Pancreas (tissue), 10 donors: Measurements from ENCODE around the gene CDC42BPB. TPM values are rescaled to one million over a fixed set of nuclear protein-coding genes. Genes with fewer than 3 reads are reported as not detected.

Source experiments
- ATAC-seq, 4 donors: fragments of 200-7000 bp; cut with Tn5 transposase; one replicate each; pipeline versions ENCODE4 v1.8.0 to v1.9.1; 2020; ENCODE audit warnings: mild to moderate bottlenecking in 4 of 4, moderate library complexity in 4 of 4
- DNase-seq, 6 donors: peaks; one replicate each; pipeline ENCODE4 v3.0.0-alpha.2; 2020
- FAIRE-seq: peaks from 2 replicates; lab custom pipeline; 2012; peaks lifted over from hg19 to GRCh38; lab: Jason Lieb, UNC
- H3K27ac ChIP-seq, 4 donors: fragments of 200-600 bp; sonication (generic); 1 replicate in 3 of 4; 2 replicates in 1 of 4; pipeline versions ENCODE4 v1.5.0 to v1.8.0; 2020
- H3K27me3 ChIP-seq, 4 donors: fragments of 200-600 bp; one replicate each; pipeline ENCODE4 v1.8.0; 2021
- H3K36me3 ChIP-seq, 3 donors: fragments of 200-600 bp; sonication (generic) in 1 of 3; one replicate each; pipeline versions ENCODE4 v1.5.0 to v1.8.0; 2020 to 2021
- H3K4me1 ChIP-seq, 3 donors: fragments of 200-600 bp; one replicate each; pipeline ENCODE4 v1.8.0; 2021
- H3K4me3 ChIP-seq, 4 donors: fragments of 200-600 bp; sonication (generic) in 2 of 4; one replicate each; pipeline versions ENCODE4 v1.5.0 to v1.8.0; 2020 to 2021
- H3K9me3 ChIP-seq, 4 donors: fragments of 200-600 bp; one replicate each; pipeline ENCODE4 v1.8.0; 2021
- WGBS, 2 donors: extraction: QIAGEN DNeasy Blood & Tissue Kit; methylation state at CpG; one replicate each; pipeline ENCODE4 v1.1.7; 2013; 5-methylcytosine and 5-hydroxymethylcytosine counted together
- intact Hi-C, 3 donors: fragments of 100-400 bp; cut with DNase I; formaldehyde crosslinking; loops; one replicate each; pipeline versions ENCODE4 v1.11.1 to v1.14.2; 2022
- polyA plus RNA-seq, 2 donors: library from polyadenylated mRNA; stranded (reverse); fragments of 200-250 nt; gene quantifications; one replicate each; pipeline ENCODE4 v1.2.3, GENCODE V29; 2013
- total RNA-seq, 6 donors: library from RNA; stranded (reverse); fragmentation: NEBNext Ultra II Directional in 4 of 6; extraction: Animal tissue kit (Norgen Biotek cat#: 25700) in 4 of 6; gene quantifications; one replicate each; pipeline versions ENCODE4 v1.2.1 to v1.2.4, GENCODE V29; 2021 to 2023
- TF ChIP-seq, protein P1 (sequence below), 4 donors: fragments of 200-600 bp; sonication (generic) in 3 of 4; IDR thresholded peaks; one replicate each; pipeline versions ENCODE4 v1.5.0 to v1.8.0; 2021; ENCODE audit warnings: antibody characterized with exemption in 4 of 4
- donor health status: healthy with polysubstance abuse.
- donor health status: DM: no; HTN: no; CAD: no; lungs with moderate emphysema.
- donor health status: DM: no; HTN: no; CAD: no.
- donor health status: control.
- donor health status: control.
- donor health status: Bipolar disorder and iron deficiency.
- donor health status: DM: yes; HTN: yes; CAD: no.
- donor health status: DM: no; HTN: no; CAD: no.
- donor health status: DM: no; HTN: no; CAD: no.
- donor health status: DM: yes; HTN: yes; CAD: no.

Gene CDC42BPB
- total and polyA plus RNA-seq, 8 donors: 27.2 to 45.5 (median 32.7) TPM

DNA sequence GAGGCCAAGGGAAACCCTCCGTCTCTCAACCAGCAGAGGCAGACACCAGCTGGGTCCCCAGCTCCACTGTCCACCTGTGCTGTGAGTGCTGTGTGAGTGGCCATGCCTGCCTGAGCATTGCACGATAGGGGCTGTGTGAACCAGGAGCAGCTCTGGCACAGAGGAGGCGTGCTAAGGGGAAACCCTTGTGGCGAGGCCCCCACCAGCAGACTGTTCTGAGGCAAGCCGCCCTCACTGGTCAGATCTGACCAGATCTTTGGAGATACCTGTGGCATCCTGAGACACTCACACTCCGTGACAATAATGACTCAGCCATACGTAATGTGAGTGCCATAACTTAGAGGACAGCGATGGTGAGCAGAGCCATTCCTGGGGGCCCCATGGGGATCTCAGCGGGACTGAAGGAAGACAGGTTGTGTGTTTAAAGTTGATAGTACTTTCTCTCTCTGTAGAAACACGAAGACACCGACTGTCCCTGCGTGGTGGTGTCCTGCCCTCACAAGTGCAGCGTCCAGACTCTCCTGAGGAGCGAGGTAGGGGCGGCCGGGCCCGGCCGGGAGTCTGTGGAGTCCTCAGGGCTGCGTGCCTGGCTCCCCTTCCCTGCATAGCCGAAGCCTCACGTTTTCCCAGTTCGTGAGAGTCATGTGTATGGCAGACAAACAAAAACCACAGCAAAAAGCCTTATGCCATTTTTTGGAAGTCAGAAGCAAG, 171.5 kb downstream of the CDC42BPB start:
- 94 to 97% methylated on average over 22 of the region's 22 CpGs for WGBS, 2 donors
- Histone ChIP-seq H3K4me3 (no peak overlapping the region), H3K4me1 (no peaks in the 10 kb centered on the region), H3K27ac (no peak overlapping the region), H3K9me3 (no peaks in the 10 kb centered on the region), H3K27me3 (no peaks in the 10 kb centered on the region), H3K36me3 (no peaks in the 10 kb centered on the region)
- no peak for FAIRE-seq
- no peak for DNase-seq
- TF ChIP-seq, protein P1, sequence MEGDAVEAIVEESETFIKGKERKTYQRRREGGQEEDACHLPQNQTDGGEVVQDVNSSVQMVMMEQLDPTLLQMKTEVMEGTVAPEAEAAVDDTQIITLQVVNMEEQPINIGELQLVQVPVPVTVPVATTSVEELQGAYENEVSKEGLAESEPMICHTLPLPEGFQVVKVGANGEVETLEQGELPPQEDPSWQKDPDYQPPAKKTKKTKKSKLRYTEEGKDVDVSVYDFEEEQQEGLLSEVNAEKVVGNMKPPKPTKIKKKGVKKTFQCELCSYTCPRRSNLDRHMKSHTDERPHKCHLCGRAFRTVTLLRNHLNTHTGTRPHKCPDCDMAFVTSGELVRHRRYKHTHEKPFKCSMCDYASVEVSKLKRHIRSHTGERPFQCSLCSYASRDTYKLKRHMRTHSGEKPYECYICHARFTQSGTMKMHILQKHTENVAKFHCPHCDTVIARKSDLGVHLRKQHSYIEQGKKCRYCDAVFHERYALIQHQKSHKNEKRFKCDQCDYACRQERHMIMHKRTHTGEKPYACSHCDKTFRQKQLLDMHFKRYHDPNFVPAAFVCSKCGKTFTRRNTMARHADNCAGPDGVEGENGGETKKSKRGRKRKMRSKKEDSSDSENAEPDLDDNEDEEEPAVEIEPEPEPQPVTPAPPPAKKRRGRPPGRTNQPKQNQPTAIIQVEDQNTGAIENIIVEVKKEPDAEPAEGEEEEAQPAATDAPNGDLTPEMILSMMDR (IDR thresholded peaks at IDR 0.05): no peak
- intact Hi-C loops: no loop called here
- no peak for ATAC-seq

DNA sequence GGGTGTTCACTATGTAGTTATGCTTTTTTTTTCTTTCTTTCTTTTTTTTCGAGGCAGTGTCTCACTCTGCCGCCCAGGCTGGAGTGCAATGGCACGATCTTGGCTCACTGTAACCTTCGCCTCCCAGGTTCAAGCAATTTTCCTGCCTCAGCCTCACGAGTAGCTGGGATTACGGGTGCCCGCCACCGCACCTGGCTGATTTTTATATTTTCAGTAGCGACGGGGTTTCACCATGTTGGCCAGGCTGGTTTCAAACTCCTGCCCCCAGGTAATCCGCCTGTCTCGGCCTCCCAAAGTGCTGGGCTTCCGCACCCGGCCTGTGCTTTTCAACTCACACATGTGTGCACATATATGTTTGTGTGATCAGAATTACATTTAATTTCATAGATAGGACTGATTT, 173.8 kb downstream of the CDC42BPB start:
- FAIRE-seq: no peak

DNA sequence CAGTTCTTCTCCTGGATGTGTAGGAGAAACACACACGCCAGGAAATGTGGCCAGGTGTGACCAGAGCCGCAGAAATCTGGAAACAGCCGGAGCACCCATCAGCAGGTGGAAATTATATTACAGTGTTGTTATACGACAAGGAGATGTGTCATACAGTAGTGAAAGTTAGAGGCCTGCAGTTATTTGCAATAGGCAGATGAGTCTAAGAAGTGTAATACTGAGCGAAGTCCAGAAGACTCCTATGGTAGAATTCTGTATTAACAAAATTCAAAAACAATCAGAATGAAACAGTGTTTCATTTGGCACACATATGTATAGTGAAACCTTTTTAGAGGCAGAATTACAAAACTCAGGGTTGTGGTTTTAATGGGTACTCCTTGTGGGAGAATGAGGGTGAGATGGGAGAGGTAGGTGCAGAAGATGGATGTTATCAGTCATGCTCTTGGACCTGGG, 174.2 kb downstream of the CDC42BPB start:
- intact Hi-C loops: no loop called here
- WGBS, 2 donors: 93 to 94% methylated on average over 5 of the region's 5 CpGs
- no peak overlapping the region for H3K4me3 ChIP-seq
- H3K4me1 ChIP-seq: no peaks in the 10 kb centered on the region
- no peaks in the 10 kb centered on the region for H3K36me3 ChIP-seq
- FAIRE-seq (no peak), DNase-seq (no peak), ATAC-seq (no peak)
- no peaks in the 10 kb centered on the region for H3K9me3 ChIP-seq
- TF ChIP-seq, protein P1 (IDR thresholded peaks at IDR 0.05): no peak
- H3K27ac ChIP-seq: no peak overlapping the region
- H3K27me3 ChIP-seq: no peaks in the 10 kb centered on the region

More for the DNA sequence above, 173.8 kb downstream of the CDC42BPB start:
- intact Hi-C loops: no loop called here
- TF ChIP-seq, protein P1 (IDR thresholded peaks at IDR 0.05): no peak
- Histone ChIP-seq H3K4me1 (no peaks in the 10 kb centered on the region), H3K36me3 (no peaks in the 10 kb centered on the region), H3K27me3 (no peaks in the 10 kb centered on the region), H3K9me3 (no peaks in the 10 kb centered on the region), H3K27ac (no peak overlapping the region), H3K4me3 (no peak overlapping the region)
- 93 to 96% methylated on average over 14 of the region's 14 CpGs for WGBS, 2 donors
- DNase-seq (no peak), ATAC-seq (no peak)

Other genes with a start within 250 kb of the CDC42BPB start
- gene AMN, start 134.9 kb downstream of the CDC42BPB start, total RNA-seq: 1 to 10 TPM; 1.0 to 1.5 (median 1.5) TPM
- 1 to 10 TPM; 3.5 to 4.3 TPM for gene AMN, start 134.9 kb downstream of the CDC42BPB start, polyA plus RNA-seq
- gene LBHD2, start 26.7 kb upstream of the CDC42BPB start, total RNA-seq: not detected
- not detected for gene LBHD2, start 26.7 kb upstream of the CDC42BPB start, polyA plus RNA-seq
- 1 to 10 TPM in 4 of 6 donors, under 1 TPM in 2; 0.63 to 6.2 (median 1.3) TPM for gene EXOC3L4, start 37.2 kb upstream of the CDC42BPB start, total RNA-seq
- gene EXOC3L4, start 37.2 kb upstream of the CDC42BPB start, polyA plus RNA-seq: 1 to 10 TPM; 5.0 to 8.9 TPM
- gene TNFAIP2, start 65.9 kb upstream of the CDC42BPB start, total RNA-seq: 100 to 1,000 TPM in 1 of 6 donors, 10 to 100 TPM in 3, 1 to 10 TPM in 2; 7.0 to 188 (median 27.7) TPM
- 100 to 1,000 TPM; 123 to 288 TPM for gene TNFAIP2, start 65.9 kb upstream of the CDC42BPB start, polyA plus RNA-seq